ENCODE measurements around the gene CAPN14.

DNA sequence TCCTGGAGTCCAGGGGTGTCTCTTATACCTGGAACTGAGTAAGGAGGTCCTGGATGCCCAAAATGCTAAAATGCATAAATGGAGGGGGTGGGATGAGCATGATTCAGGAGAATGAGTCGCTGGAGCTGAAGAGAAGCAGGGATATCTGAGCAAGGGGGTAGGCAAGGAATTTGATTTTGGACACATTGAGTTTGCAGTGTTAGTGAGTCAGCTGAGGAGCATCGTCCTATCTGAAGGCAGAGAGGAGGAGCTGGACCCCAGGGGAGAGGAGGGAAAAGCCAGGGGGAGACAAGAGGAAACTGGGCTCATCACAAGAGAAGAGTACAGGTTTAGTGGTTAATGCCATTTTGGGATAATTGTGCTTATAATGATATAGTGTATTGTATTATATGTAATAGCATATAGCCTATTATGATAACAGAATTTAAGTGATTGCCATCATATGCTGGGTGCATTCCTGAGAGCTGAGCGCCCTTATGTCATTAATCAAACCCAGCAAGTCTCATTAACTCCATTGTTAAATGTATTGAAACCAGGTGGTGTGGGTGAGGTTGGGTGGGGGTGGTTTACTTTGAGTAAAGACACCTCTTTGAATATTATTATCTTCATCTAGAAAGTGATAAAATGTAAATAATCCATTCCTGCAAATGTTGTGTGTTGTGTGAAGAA, 29.0 kb upstream of the CAPN14 start:
- TF ChIP-seq POLR2AphosphoS5 (IDR thresholded peaks at IDR 0.05; ENCODE audit: borderline replicate concordance, low read depth, low read length) (no peak), EZH2 (IDR thresholded peaks at IDR 0.05) (no peak)

All from SK-N-MC (cell line).